NK-92 treated with Interleukin-12 subunit alpha and Interleukin-12 subunit beta, amount 100 ng/mL, for 24 hours (cell line): ENCODE data around the gene GTF2A1L.
"Not testable (repeated sequence)": the region's sequence is repeated elsewhere in the genome, so short reads cannot be mapped to it uniquely, and the experiment has no call there.

Experiments used
- DNase-seq: peaks from one replicate; lab custom pipeline; 2025; lab: John Stamatoyannopoulos, UW

The GTF2A1L gene

GRCh38 chr2:48613211-48613610 is 4.4 kb upstream of the GTF2A1L start:
- no peak for DNase-seq

- DNase-seq, result not testable (repeated sequence)
Observed at GRCh38 chr2:48614581-48614980, 3.1 kb upstream of the GTF2A1L start.

- DNase-seq, result no peak
Observed at GRCh38 chr2:48619526-48619925, 1.9 kb downstream of the GTF2A1L start.

GRCh38 chr2:48620604-48621003 is 2.9 kb downstream of the GTF2A1L start:
- DNase-seq, result no peak

GRCh38 chr2:48622691-48623090 is 5.0 kb downstream of the GTF2A1L start:
- DNase-seq, result not testable (repeated sequence)

- DNase-seq, result no peak
Observed at GRCh38 chr2:48624696-48625095, 7.0 kb downstream of the GTF2A1L start.

GRCh38 chr2:48626047-48626446 is 8.4 kb downstream of the GTF2A1L start:
- DNase-seq, result no peak

- DNase-seq, result no peak
Observed at GRCh38 chr2:48633143-48633542, 15.5 kb downstream of the GTF2A1L start.

GRCh38 chr2:48635786-48636185 is 18.1 kb downstream of the GTF2A1L start:
- DNase-seq, result no peak

- no peak for DNase-seq
Observed at GRCh38 chr2:48638261-48638660, 20.6 kb downstream of the GTF2A1L start.

GRCh38 chr2:48651158-48651790 is 33.6 kb downstream of the GTF2A1L start:
- no peak for DNase-seq

- DNase-seq, result no peak
Observed at GRCh38 chr2:48668992-48669391, 51.3 kb downstream of the GTF2A1L start.

- no peak for DNase-seq
Observed at GRCh38 chr2:48673581-48673980, 55.9 kb downstream of the GTF2A1L start.

- no peak for DNase-seq
Observed at GRCh38 chr2:48674933-48675332, 57.3 kb downstream of the GTF2A1L start.

- DNase-seq, result no peak
Observed at GRCh38 chr2:48677450-48677849, 59.8 kb downstream of the GTF2A1L start.

GRCh38 chr2:48685126-48685525 is 67.5 kb downstream of the GTF2A1L start:
- DNase-seq, result no peak

- DNase-seq, result no peak
Observed at GRCh38 chr2:48691935-48692691, 74.5 kb downstream of the GTF2A1L start.

- DNase-seq, result no peak
Observed at GRCh38 chr2:48693066-48693465, 75.4 kb downstream of the GTF2A1L start.

- no peak for DNase-seq
Observed at GRCh38 chr2:48693645-48694044, 76.0 kb downstream of the GTF2A1L start.

GRCh38 chr2:48694149-48694548 is 76.5 kb downstream of the GTF2A1L start:
- no peak for DNase-seq

GRCh38 chr2:48695991-48696390 is 78.3 kb downstream of the GTF2A1L start:
- DNase-seq, result no peak

GRCh38 chr2:48696881-48697280 is 79.2 kb downstream of the GTF2A1L start:
- no peak for DNase-seq

- DNase-seq, result no peak
Observed at GRCh38 chr2:48699348-48699930, 81.8 kb downstream of the GTF2A1L start.
